T-cell (primary cell): ENCODE data around the gene EPN2. TPM values are rescaled to one million over a fixed set of nuclear protein-coding genes. Genes with fewer than 3 reads are reported as not detected.
A peak's percentile ranks its signal among the peaks of the same experiment; 100 is the strongest.

ENCODE experiments used
- ATAC-seq, 4 experiments: fragments of 200-7000 bp in 3 of 4; fragments of 150-1000 bp in 1 of 4; cut with Tn5 transposase; replicated peaks in 1 of 4; 1 replicate in 3 of 4; 2 replicates in 1 of 4; pipeline ENCODE4 v1.10.0; 2021; ENCODE audit warnings: moderate library complexity in 3 of 4, mild to moderate bottlenecking in 2 of 4, moderate number of reproducible peaks in 1 of 4
- CTCF ChIA-PET, 2 donors: fragments of 300-600 bp; sonication (Branson Sonifier 250); formaldehyde crosslinking; loops; one replicate each; lab custom pipeline; 2022; ENCODE audit warnings: antibody characterized with exemption in 2 of 2; lab: Charles Lee
- POLR2A ChIA-PET, 2 donors: fragments of 300-600 bp; sonication (Branson Sonifier 250); formaldehyde crosslinking; loops; one replicate each; lab custom pipeline; 2022; ENCODE audit warnings: antibody characterized with exemption in 2 of 2; lab: Charles Lee
- DNase-seq, 35 experiments: peaks; one replicate each; pipeline versions ENCODE4 v3.0.0 to v3.0.0-alpha.2; 2013 to 2023
- H3K27ac ChIP-seq: one replicate; pipeline ENCODE4 v1.5.1; 2013; ENCODE audit warnings: low read length
- H3K27me3 ChIP-seq, 2 experiments: replicated peaks in 1 of 2; 1 replicate in 1 of 2; 2 replicates in 1 of 2; pipeline versions ENCODE4 v1.6.1 to v1.7.0; 2013; ENCODE audit warnings: low read length in 1 of 2, mixed read lengths in 1 of 2; ENCODE audit not compliant: control insufficient read depth in 2 of 2, insufficient read depth in 2 of 2; ENCODE audit errors: extremely low read depth in 1 of 2
- H3K36me3 ChIP-seq, 2 donors: 1 replicate in 1 of 2; 2 replicates in 1 of 2; pipeline versions ENCODE4 v1.6.1 to v1.7.0; 2013; ENCODE audit warnings: low read length in 1 of 2; ENCODE audit not compliant: control insufficient read depth in 2 of 2, insufficient read depth in 1 of 2; ENCODE audit errors: extremely low read depth in 1 of 2
- H3K4me1 ChIP-seq, 2 experiments: 1 replicate in 1 of 2; 2 replicates in 1 of 2; pipeline versions ENCODE4 v1.6.1 to v1.7.0; 2013; ENCODE audit warnings: low read length in 2 of 2, mixed read lengths in 1 of 2; ENCODE audit not compliant: insufficient read depth in 2 of 2, control insufficient read depth in 1 of 2; ENCODE audit errors: extremely low read depth in 1 of 2
- H3K4me3 ChIP-seq, 2 donors: 1 replicate in 1 of 2; 2 replicates in 1 of 2; pipeline versions ENCODE4 v1.5.1 to v1.7.0; 2013; ENCODE audit warnings: mild to moderate bottlenecking in 2 of 2, low read length in 1 of 2, moderate library complexity in 1 of 2; ENCODE audit not compliant: control insufficient read depth in 1 of 2; ENCODE audit errors: extremely low read depth in 1 of 2
- H3K9me3 ChIP-seq: 2 replicates; pipeline ENCODE4 v1.7.0; 2013
- H3K27ac Mint-ChIP-seq, 2 donors: one replicate each; pipeline ENCODE4 v1.8.0; 2020 to 2021; ENCODE audit warnings: mild to moderate bottlenecking in 2 of 2, mixed read lengths in 2 of 2
- H3K27me3 Mint-ChIP-seq, 2 donors: one replicate each; pipeline ENCODE4 v1.8.0; 2021 to 2022; ENCODE audit warnings: mixed read lengths in 2 of 2
- H3K36me3 Mint-ChIP-seq: one replicate; pipeline ENCODE4 v1.8.0; 2021; ENCODE audit warnings: mixed read lengths
- H3K4me1 Mint-ChIP-seq, 3 donors: one replicate each; pipeline ENCODE4 v1.8.0; 2020 to 2022; ENCODE audit warnings: mixed read lengths in 3 of 3, mild to moderate bottlenecking in 1 of 3
- H3K4me3 Mint-ChIP-seq, 3 donors: one replicate each; pipeline ENCODE4 v1.8.0; 2020 to 2022; ENCODE audit warnings: mild to moderate bottlenecking in 3 of 3, mixed read lengths in 3 of 3, moderate library complexity in 3 of 3
- H3K9me3 Mint-ChIP-seq, 3 donors: one replicate each; pipeline ENCODE4 v1.8.0; 2020 to 2022; ENCODE audit warnings: mixed read lengths in 3 of 3
- WGBS: methylation state at CpG from one replicate; pipeline ENCODE4 v1.1.5; 2013; ENCODE audit warnings: missing lambda C conversion rate; ENCODE audit not compliant: insufficient coverage; 5-methylcytosine and 5-hydroxymethylcytosine counted together
- total RNA-seq, 35 experiments: library from RNA in 6 of 35; stranded (reverse) in 6 of 35; fragments of 120-200 nt in 1 of 35; gene quantifications; one replicate each; pipeline versions ENCODE4 v1.2.1 to v1.2.4 and lab custom pipeline; 2013 to 2026

EPN2 gene
- total RNA-seq, 5 donors from 2014 or later (not counting 1 experiment from before 2014, with no cell fraction given) = 5.5 to 9.8 (median 8.4) TPM

DNA sequence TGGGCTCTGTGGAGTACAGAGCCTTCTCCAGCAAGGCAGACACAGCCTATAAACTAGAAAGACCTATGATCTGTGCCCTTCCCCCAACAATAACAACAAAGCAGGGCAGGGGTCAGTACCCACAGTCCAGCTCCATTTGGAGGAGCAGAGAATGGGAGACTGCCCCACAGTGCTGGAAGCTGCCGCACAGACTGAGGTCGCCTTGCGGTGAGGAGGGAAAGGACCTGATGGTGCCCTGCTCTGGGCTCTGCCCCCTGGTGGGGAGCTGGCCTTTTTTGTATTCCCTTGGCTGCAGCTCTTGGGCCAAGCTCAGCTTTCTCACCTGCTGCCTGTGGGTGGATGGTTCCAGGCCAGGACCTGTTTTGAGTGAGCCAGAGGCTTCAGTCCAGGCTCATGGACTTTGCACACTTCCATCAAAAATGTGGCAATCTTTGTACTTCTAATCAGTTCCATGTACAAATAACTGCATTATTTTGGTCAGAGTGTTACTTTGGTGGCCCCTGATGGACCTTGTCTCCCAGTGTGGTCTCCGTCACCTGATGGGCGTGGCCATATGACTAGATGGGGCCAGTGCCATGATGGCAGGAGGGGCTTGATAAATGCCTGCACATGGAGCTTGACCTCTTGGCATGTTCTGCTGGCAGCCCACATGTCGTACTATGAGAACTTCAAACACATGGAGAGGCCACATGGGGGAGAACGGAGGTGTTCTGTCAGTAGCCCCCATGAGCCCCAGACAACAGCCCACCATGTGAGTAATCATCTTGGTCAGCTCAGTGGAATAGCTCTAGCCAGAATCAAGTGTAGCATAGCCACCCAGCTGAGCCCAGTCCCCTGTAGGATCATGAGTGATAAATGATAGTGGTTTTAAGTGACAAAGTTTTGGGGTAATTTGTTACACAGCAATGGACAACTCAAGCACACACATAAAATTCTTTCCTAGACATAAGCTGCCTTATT is 101.1 kb downstream of the EPN2 start:
- DNase-seq (peak; percentile 26 to 79 (median 60)), ATAC-seq (peak; percentile 80 to 99 (median 86))
- Mint-ChIP-seq H3K9me3 (no peaks in the 10 kb centered on the region), H3K36me3 (no peaks in the 10 kb centered on the region), H3K4me3 (no peak overlapping the region), H3K27ac (no peak overlapping the region), H3K27me3 (peaks cover 23 to 25% of the 10 kb centered on the region in 2 donors), H3K4me1 (no peaks in the 10 kb centered on the region)
- Histone ChIP-seq H3K27me3 (peaks cover 0 to 54% of the 10 kb centered on the region in 2 experiments), H3K27ac (no peak overlapping the region), H3K4me1 (peaks cover 0 to 3% of the 10 kb centered on the region in 2 experiments), H3K36me3 (no peaks in the 10 kb centered on the region), H3K4me3 (no peak overlapping the region), H3K9me3 (no peaks in the 10 kb centered on the region)
- WGBS = 61% methylated on average over 6 of the region's 7 CpGs
- POLR2A ChIA-PET = no interaction called here
- CTCF ChIA-PET = interaction anchor here (0.8 to 1.2 kb wide), 3 partner anchors 27 to 110 kb away, joined by 3 to 5 read pairs (median 5); no protein-coding TSS in a partner anchor

DNA sequence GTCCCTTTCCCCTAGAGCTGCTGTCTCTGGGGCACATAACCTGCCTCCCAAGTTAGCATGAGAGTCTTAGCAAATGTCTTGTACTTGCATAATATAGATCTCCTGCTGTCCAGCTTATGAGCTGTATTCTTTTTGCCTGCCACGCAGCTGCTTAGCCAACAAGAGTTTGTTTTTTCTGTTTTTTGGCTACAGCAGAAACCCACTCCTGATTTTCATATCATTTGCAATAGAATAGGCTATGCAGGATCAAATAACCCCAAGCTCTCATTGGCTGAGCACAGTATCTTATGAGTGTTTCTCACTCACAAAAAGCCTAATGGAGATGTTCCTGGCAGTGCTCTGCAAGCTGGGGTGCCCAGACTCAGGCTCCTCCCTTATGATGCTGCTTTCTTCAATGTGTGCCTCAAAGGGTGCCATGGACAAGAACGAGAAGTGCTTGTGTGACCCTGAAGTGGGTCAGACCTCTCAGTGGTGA is 102.2 kb downstream of the EPN2 start:
- Mint-ChIP-seq H3K36me3 (no peaks in the 10 kb centered on the region), H3K4me3 (no peak overlapping the region), H3K4me1 (no peaks in the 10 kb centered on the region), H3K9me3 (no peaks in the 10 kb centered on the region), H3K27me3 (peaks cover 23 to 25% of the 10 kb centered on the region in 2 donors), H3K27ac (no peak overlapping the region)
- H3K36me3 ChIP-seq = no peaks in the 10 kb centered on the region
- POLR2A ChIA-PET = no interaction called here
- H3K27ac ChIP-seq = no peak overlapping the region
- DNase-seq (no peak), ATAC-seq (no peak)
- peaks cover 0 to 46% of the 10 kb centered on the region in 2 experiments for H3K27me3 ChIP-seq
- CTCF ChIA-PET = interaction anchor here in 1 of 2 donors (0.5 to 0.7 kb wide), 2 partner anchors 90 to 549 kb away, joined by 3 to 4 read pairs; no protein-coding TSS in a partner anchor
- no peaks in the 10 kb centered on the region for H3K9me3 ChIP-seq
- H3K4me3 ChIP-seq = no peak overlapping the region
- no CpG with 5 or more reads among the region's 2 CpGs for WGBS
- H3K4me1 ChIP-seq = peaks cover 0 to 3% of the 10 kb centered on the region in 2 experiments

DNA sequence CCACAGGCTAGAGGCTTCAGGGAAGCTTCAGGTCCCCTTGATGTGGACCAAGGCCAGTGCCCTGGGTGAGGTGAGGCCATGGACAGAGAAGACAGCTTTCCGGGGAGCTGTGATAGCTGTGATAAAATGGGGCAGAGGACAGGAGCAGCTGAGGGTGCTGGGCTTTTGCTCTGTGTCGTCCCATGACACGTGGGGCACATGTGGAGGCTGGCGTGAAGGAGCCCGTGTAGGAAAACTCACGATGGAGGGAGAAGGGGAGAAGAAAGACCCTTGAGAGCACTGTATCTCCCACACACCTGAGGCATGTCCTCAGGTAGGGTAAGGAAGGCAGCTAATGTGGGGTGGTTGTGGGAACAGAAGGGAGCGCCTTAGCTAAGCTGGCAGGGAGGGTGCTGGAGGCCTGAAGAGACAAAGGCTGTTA is 104.1 kb downstream of the EPN2 start:
- peaks cover 0 to 3% of the 10 kb centered on the region in 2 experiments for H3K4me1 ChIP-seq
- POLR2A ChIA-PET = no interaction called here

DNA sequence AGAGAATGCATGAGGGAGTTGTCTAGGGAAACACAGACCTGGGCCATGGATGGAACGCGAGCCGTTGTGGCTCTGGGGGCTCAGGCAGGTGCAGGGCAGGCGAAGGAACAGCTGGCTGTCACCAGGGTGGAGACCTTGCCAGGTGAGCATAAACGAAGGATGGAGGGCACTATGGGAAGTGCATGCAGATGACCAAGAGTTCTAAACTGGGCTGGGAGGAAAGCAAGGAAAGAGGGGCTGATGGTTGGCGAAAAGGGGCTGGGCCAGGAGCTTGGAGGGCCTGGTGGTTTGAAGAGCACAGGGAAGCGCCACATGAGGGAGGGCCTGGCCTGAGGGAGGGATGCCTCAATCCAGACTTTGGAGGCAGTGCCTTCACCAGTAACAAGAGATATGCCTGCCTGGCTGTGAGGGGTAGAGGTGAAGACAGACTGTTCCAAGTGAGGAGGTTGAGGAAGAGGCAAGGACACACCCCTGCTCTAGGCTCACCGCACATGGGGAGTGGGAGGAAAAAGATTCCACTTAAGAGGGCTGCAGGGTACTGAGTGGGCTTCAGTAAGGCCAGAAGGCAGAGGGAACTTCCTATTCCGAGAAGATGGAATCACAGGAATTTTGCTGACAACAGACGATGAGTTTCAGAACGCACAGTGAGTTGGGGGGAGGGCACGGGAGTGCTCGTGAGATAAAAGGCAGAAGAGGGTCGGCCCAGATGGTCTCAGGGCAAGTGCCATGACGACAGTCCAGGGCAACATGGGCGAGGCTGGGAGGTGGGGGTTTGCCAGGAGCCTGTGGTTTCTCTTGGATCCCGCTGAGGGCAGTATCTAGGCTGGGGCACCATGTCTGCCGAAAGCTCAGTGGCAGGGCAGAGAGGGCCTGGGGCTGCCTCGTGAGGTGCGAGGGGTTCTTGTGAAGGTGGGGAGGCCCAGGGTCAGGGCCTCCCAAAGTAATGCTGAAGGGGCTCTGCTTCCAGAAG is 104.8 kb downstream of the EPN2 start:
- CTCF ChIA-PET = no interaction called here
- POLR2A ChIA-PET = no interaction called here
- no peaks in the 10 kb centered on the region for H3K9me3 ChIP-seq

More for the DNA sequence above, 104.1 kb downstream of the EPN2 start:
- WGBS = 58% methylated on average over 3 of the region's 7 CpGs
- no peak overlapping the region for H3K27ac Mint-ChIP-seq
- Histone ChIP-seq H3K9me3 (no peaks in the 10 kb centered on the region), H3K27ac (no peak overlapping the region), H3K4me3 (no peak overlapping the region), H3K27me3 (peaks cover 0 to 41% of the 10 kb centered on the region in 2 experiments), H3K36me3 (no peaks in the 10 kb centered on the region)
- DNase-seq (peak in 1 of 35 experiments; percentile 21), ATAC-seq (no peak)
- peaks cover 19 to 25% of the 10 kb centered on the region in 2 donors for H3K27me3 Mint-ChIP-seq
- H3K36me3 Mint-ChIP-seq = no peaks in the 10 kb centered on the region
- no peaks in the 10 kb centered on the region for H3K9me3 Mint-ChIP-seq
- no peak overlapping the region for H3K4me3 Mint-ChIP-seq
- CTCF ChIA-PET = no interaction called here
- H3K4me1 Mint-ChIP-seq = no peaks in the 10 kb centered on the region

DNA sequence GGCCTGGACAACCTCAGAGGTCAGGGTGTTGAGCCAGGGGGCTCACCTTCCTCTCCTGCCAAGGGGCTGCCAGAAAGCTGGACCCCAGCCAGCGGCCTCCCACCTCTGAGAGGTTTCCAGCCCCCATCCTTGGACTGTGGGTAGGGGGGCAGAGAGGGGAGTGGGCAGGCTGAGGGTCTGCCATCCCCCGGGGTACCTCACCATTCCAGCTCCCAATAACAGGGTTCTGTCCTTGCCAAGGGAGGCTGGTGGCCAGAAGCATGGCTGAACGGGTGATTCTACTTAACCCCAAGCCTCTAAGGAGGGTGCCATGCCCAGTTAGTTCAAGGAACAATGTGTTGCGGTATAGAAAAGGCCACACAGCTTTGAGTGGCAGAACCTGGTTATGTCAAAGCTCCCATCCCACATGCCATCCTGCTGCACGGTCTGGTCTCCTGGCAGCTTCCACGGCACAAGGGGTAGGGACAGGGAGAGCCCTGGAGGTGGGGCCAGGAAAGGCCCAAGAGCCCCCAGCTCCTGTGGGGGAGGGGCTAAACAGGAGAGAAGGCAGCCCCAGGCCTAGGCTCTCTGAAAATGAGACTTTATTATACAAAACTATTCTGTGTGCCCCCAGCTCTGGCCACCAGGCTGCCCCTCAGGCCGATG is 105.6 kb downstream of the EPN2 start:
- H3K27ac ChIP-seq = no peak overlapping the region
- ATAC-seq = no peak
- Mint-ChIP-seq H3K9me3 (no peaks in the 10 kb centered on the region), H3K4me1 (no peaks in the 10 kb centered on the region), H3K27me3 (peaks cover 16 to 22% of the 10 kb centered on the region in 2 donors), H3K36me3 (no peaks in the 10 kb centered on the region), H3K27ac (no peak overlapping the region), H3K4me3 (no peak overlapping the region)
- WGBS = 67% methylated on average over 2 of the region's 7 CpGs
- H3K36me3 ChIP-seq = no peaks in the 10 kb centered on the region
- peaks cover 0 to 3% of the 10 kb centered on the region in 2 experiments for H3K4me1 ChIP-seq
- peaks cover 0 to 31% of the 10 kb centered on the region in 2 experiments for H3K27me3 ChIP-seq
- CTCF ChIA-PET = no interaction called here
- POLR2A ChIA-PET = no interaction called here
- DNase-seq = peak in 1 of 35 experiments; percentile 11
- H3K9me3 ChIP-seq = no peaks in the 10 kb centered on the region
- no peak overlapping the region for H3K4me3 ChIP-seq

More for the DNA sequence above, 104.8 kb downstream of the EPN2 start:
- Mint-ChIP-seq H3K36me3 (no peaks in the 10 kb centered on the region), H3K4me1 (no peaks in the 10 kb centered on the region), H3K27ac (no peak overlapping the region), H3K27me3 (peaks cover 19 to 25% of the 10 kb centered on the region in 2 donors), H3K9me3 (no peaks in the 10 kb centered on the region), H3K4me3 (no peak overlapping the region)
- no peak for ATAC-seq
- Histone ChIP-seq H3K27me3 (peaks cover 0 to 35% of the 10 kb centered on the region in 2 experiments), H3K27ac (no peak overlapping the region), H3K4me1 (peaks cover 0 to 3% of the 10 kb centered on the region in 2 experiments), H3K36me3 (no peaks in the 10 kb centered on the region), H3K4me3 (no peak overlapping the region)
- peak in 1 of 35 experiments; percentile 12 for DNase-seq
- 81% methylated on average over 20 of the region's 20 CpGs for WGBS
